Liver (tissue), 9 donors: ENCODE data around the gene ADCY3. TPM values are rescaled to one million over a fixed set of nuclear protein-coding genes. Genes with fewer than 3 reads are reported as not detected.

ENCODE experiments used
- DNase-seq: peaks from one replicate; pipeline ENCODE4 v3.0.0-alpha.2; 2017; ENCODE audit warnings: low spot score
- H3K27ac ChIP-seq, 2 donors: one replicate each; pipeline ENCODE4 v1.7.0; 2013; ENCODE audit warnings: inconsistent platforms in 2 of 2, low read length in 2 of 2, control low read depth in 1 of 2, low read depth in 1 of 2, mild to moderate bottlenecking in 1 of 2
- H3K27me3 ChIP-seq, 4 donors: one replicate each; pipeline versions ENCODE4 v1.6.1 to v1.7.0; 2013; ENCODE audit warnings: low read length in 3 of 4, inconsistent platforms in 1 of 4, mild to moderate bottlenecking in 1 of 4, moderate library complexity in 1 of 4; ENCODE audit not compliant: control insufficient read depth in 4 of 4, insufficient read depth in 4 of 4
- H3K36me3 ChIP-seq, 4 donors: one replicate each; pipeline versions ENCODE4 v1.6.1 to v1.7.0; 2013; ENCODE audit warnings: low read length in 3 of 4, mild to moderate bottlenecking in 3 of 4, low read depth in 1 of 4, moderate library complexity in 1 of 4; ENCODE audit not compliant: control insufficient read depth in 4 of 4, insufficient read depth in 3 of 4
- H3K4me1 ChIP-seq, 4 donors: one replicate each; pipeline versions ENCODE4 v1.6.1 to v1.7.0; 2013; ENCODE audit warnings: low read length in 3 of 4, mild to moderate bottlenecking in 3 of 4, moderate library complexity in 1 of 4; ENCODE audit not compliant: control insufficient read depth in 4 of 4, insufficient read depth in 4 of 4
- H3K4me3 ChIP-seq, 3 donors: one replicate each; pipeline versions ENCODE4 v1.6.1 to v1.7.0; 2013; ENCODE audit warnings: low read length in 3 of 3, control low read depth in 1 of 3, low read depth in 1 of 3, mild to moderate bottlenecking in 1 of 3
- H3K9ac ChIP-seq, 2 donors: one replicate each; pipeline ENCODE4 v1.7.0; 2013; ENCODE audit warnings: low read length in 2 of 2, mild to moderate bottlenecking in 2 of 2, moderate library complexity in 2 of 2, control low read depth in 1 of 2, low read depth in 1 of 2
- H3K9me3 ChIP-seq, 4 donors: one replicate each; pipeline versions ENCODE4 v1.6.1 to v1.7.0; 2013; ENCODE audit warnings: low read length in 3 of 4; ENCODE audit not compliant: control insufficient read depth in 4 of 4
- EGR1 ChIP-seq, 2 donors: IDR thresholded peaks; 2 replicates each; pipeline ENCODE4 v1.6.1; 2016 to 2018; ENCODE audit warnings: antibody characterized with exemption in 2 of 2, low read depth in 2 of 2
- FOXA1 ChIP-seq: IDR thresholded peaks from 2 replicates; pipeline ENCODE4 v1.6.1; 2016; ENCODE audit warnings: antibody characterized with exemption
- FOXA2 ChIP-seq: IDR thresholded peaks from 2 replicates; pipeline ENCODE4 v1.6.1; 2016; ENCODE audit warnings: antibody characterized with exemption
- GABPA ChIP-seq, 2 donors: IDR thresholded peaks in 1 of 2; conservative IDR thresholded peaks in 1 of 2; 2 replicates each; pipeline ENCODE4 v1.6.1; 2016; ENCODE audit warnings: antibody characterized with exemption in 2 of 2, mild to moderate bottlenecking in 1 of 2, moderate library complexity in 1 of 2
- HNF4A ChIP-seq, 2 donors: conservative IDR thresholded peaks; 2 replicates each; pipeline ENCODE4 v1.6.1; 2016; ENCODE audit warnings: antibody characterized with exemption in 2 of 2, mild to moderate bottlenecking in 2 of 2
- HNF4G ChIP-seq: IDR thresholded peaks from 2 replicates; pipeline ENCODE4 v1.6.1; 2016; ENCODE audit warnings: antibody characterized with exemption
- JUND ChIP-seq, 2 donors: IDR thresholded peaks; 2 replicates each; pipeline ENCODE4 v1.6.1; 2016; ENCODE audit warnings: antibody characterized with exemption in 2 of 2
- MAX ChIP-seq: IDR thresholded peaks from 2 replicates; pipeline ENCODE4 v1.6.1; 2016; ENCODE audit warnings: antibody characterized with exemption
- NR2F2 ChIP-seq: IDR thresholded peaks from 2 replicates; pipeline ENCODE4 v1.6.1; 2016; ENCODE audit warnings: antibody characterized with exemption
- RAD21 ChIP-seq, 2 donors: IDR thresholded peaks; 2 replicates each; pipeline ENCODE4 v1.6.1; 2016; ENCODE audit warnings: antibody characterized with exemption in 2 of 2, mild to moderate bottlenecking in 2 of 2
- RXRA ChIP-seq, 2 donors: IDR thresholded peaks; 2 replicates each; pipeline ENCODE4 v1.6.1; 2017 to 2018; ENCODE audit warnings: antibody characterized with exemption in 2 of 2, mild to moderate bottlenecking in 1 of 2
- SP1 ChIP-seq: IDR thresholded peaks from 2 replicates; pipeline ENCODE4 v1.6.1; 2018; ENCODE audit warnings: antibody characterized with exemption, mild to moderate bottlenecking
- TAF1 ChIP-seq: conservative IDR thresholded peaks from 2 replicates; pipeline ENCODE4 v1.6.1; 2016; ENCODE audit warnings: antibody characterized with exemption, mild to moderate bottlenecking
- YY1 ChIP-seq: IDR thresholded peaks from 2 replicates; pipeline ENCODE4 v1.6.1; 2016; ENCODE audit warnings: antibody characterized with exemption, mild to moderate bottlenecking
- ZBTB33 ChIP-seq: IDR thresholded peaks from 2 replicates; pipeline ENCODE4 v1.6.1; 2016; ENCODE audit warnings: antibody characterized with exemption
- WGBS: extraction: QIAGEN DNeasy Blood & Tissue Kit; methylation state at CpG from one replicate; pipeline ENCODE4 v1.1.7; 2013; 5-methylcytosine and 5-hydroxymethylcytosine counted together
- polyA plus RNA-seq, 2 donors: library from polyadenylated mRNA; stranded (reverse) in 1 of 2; unstranded in 1 of 2; fragments of 200-250 nt in 1 of 2; fragments of >200 nt in 1 of 2; fragmentation: Nextera tagmentation in 1 of 2; extraction: Ambion mirVana in 1 of 2; gene quantifications; one replicate each; pipeline versions ENCODE4 v1.2.1 to v1.2.3, GENCODE V29; 2013 to 2015
- total RNA-seq, 2 donors: library from RNA; depleted of rRNA; stranded (reverse); fragments of >200 nt; gene quantifications; one replicate each; pipeline ENCODE4 v1.2.3, GENCODE V29; 2014
- TF ChIP-seq, protein P1 (sequence below): IDR thresholded peaks from 2 replicates; pipeline ENCODE4 v1.6.1; 2016; ENCODE audit warnings: antibody characterized with exemption, mild to moderate bottlenecking
- TF ChIP-seq, protein P2 (sequence below): IDR thresholded peaks from 2 replicates; pipeline ENCODE4 v1.6.1; 2016; ENCODE audit warnings: antibody characterized with exemption
- TF ChIP-seq, protein P3 (sequence below): fragments of 150-350 bp; IDR thresholded peaks from 2 replicates; pipeline ENCODE4 v1.5.1; 2017; ENCODE audit warnings: improper control_type of control experiment, low read depth, low read length; ENCODE audit not compliant: missing input control
- donor health status: healthy.
- donor health status: healthy.
- donor health status: healthy.
- donor health status: healthy.
- donor health status: healthy.

Gene ADCY3
- total and polyA plus RNA-seq, 4 donors = 0.99 to 8.4 (median 6.4) TPM

DNA sequence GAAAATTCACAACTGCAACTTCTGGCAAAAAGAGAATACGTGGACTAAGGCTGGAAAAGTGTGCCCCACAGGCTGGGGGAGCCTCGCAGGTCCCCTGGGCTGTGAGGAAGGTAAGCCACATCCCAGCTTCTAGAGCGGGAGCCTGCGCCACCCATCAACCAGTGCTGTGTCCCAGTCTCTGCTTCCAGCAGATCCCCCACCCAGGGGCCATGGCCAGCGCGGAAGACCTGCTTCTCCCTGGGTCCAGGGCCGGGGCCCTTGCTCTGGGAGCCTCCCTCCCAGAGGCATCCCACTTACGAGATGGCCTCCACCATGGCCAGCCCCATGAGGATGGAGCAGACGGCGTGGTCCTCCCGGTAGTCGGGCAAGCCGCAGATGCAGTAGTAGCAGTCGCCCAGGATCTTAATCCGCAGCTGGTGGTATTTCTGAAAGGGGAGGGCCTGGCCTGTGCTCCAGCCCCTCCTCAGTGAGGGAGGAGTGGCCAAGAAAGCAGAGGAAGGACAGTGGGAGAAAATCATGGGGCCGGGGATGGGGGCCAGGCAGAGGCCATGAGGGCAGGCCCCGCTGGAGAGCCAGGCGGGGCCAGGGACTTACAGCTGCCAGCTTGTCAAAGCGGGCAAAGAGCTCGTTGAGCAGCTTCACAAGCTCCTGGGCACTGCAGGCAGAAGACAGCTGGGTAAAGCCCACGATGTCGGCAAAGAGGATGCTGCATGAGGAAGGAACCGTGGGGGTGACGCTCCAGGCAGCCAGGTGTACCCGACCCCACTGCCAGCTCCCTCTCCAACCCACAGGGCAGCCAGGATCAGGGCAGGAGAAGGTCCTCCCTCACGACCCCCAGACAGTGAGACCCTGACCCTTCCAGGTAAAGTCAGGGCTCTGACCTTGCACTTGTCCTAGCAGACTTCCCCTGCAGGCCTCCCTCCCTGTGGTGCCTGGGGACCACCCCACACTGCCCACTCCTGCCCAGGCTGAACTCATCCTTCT lies 78.8 kb downstream of the ADCY3 start:
- Histone ChIP-seq H3K4me3 (no peak overlapping the region), H3K9me3 (no peaks in the 10 kb centered on the region), H3K4me1 (no peaks in the 10 kb centered on the region), H3K36me3 (peaks cover 0 to 2% (median 0%) of the 10 kb centered on the region in 4 donors), H3K27me3 (no peaks in the 10 kb centered on the region), H3K27ac (no peak overlapping the region), H3K9ac (no peak overlapping the region)
- TF ChIP-seq SP1 = no peak
- TF ChIP-seq YY1 = no peak
- no peak for TF ChIP-seq NR2F2
- TF ChIP-seq ZBTB33 = no peak
- no peak for TF ChIP-seq FOXA1
- TF ChIP-seq, protein P1, sequence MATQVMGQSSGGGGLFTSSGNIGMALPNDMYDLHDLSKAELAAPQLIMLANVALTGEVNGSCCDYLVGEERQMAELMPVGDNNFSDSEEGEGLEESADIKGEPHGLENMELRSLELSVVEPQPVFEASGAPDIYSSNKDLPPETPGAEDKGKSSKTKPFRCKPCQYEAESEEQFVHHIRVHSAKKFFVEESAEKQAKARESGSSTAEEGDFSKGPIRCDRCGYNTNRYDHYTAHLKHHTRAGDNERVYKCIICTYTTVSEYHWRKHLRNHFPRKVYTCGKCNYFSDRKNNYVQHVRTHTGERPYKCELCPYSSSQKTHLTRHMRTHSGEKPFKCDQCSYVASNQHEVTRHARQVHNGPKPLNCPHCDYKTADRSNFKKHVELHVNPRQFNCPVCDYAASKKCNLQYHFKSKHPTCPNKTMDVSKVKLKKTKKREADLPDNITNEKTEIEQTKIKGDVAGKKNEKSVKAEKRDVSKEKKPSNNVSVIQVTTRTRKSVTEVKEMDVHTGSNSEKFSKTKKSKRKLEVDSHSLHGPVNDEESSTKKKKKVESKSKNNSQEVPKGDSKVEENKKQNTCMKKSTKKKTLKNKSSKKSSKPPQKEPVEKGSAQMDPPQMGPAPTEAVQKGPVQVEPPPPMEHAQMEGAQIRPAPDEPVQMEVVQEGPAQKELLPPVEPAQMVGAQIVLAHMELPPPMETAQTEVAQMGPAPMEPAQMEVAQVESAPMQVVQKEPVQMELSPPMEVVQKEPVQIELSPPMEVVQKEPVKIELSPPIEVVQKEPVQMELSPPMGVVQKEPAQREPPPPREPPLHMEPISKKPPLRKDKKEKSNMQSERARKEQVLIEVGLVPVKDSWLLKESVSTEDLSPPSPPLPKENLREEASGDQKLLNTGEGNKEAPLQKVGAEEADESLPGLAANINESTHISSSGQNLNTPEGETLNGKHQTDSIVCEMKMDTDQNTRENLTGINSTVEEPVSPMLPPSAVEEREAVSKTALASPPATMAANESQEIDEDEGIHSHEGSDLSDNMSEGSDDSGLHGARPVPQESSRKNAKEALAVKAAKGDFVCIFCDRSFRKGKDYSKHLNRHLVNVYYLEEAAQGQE = no peak
- TF ChIP-seq MAX = no peak
- no peak for TF ChIP-seq FOXA2
- DNase-seq = no peak
- WGBS = 89% methylated on average over 26 of the region's 26 CpGs

DNA sequence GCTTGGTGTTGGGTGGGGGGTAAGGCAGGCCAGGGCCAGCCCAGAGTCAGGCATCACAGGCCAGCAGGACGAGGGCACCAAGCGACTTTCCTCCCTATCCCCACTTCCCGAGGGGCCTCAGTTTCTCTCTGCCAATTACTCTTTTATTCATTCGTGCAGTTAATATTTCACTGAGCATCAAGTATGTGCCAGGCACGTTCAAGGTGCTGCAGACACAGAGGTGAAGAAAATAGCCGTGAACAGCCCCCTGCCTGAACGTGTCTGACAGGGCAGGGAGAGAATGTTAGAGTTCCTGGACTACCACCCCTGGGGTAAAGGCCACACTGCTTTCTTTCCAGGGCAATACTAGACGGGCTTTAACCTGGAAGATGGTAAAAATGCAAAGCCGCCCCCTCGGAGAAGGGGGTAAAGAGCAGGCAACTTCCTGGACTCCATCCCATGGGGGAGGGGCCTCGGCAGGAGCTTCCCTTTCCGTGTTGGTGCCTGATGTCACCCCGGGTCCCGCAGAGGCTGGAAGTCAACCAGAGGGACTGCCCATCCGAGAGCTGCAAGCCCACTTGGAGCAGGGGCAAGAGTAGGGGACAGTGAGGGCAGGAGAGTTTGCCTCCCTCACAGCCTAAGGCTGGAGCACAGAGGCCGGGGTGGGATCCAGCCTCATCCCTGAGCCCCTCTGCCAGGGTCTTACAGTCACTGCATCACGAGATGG lies 79.7 kb downstream of the ADCY3 start:
- H3K27ac ChIP-seq = no peak overlapping the region
- no peaks in the 10 kb centered on the region for H3K9me3 ChIP-seq
- 64% methylated on average over 17 of the region's 17 CpGs for WGBS
- H3K4me1 ChIP-seq = no peaks in the 10 kb centered on the region
- DNase-seq = no peak
- H3K36me3 ChIP-seq = peaks cover 0 to 2% (median 0%) of the 10 kb centered on the region in 4 donors
- H3K9ac ChIP-seq = no peak overlapping the region
- H3K4me3 ChIP-seq = no peak overlapping the region
- no peaks in the 10 kb centered on the region for H3K27me3 ChIP-seq
- TF ChIP-seq GABPA (IDR thresholded peaks at IDR 0.05 in 1 of 2, conservative IDR thresholded peaks at IDR 0.05 in 1 of 2) = no peak
- TF ChIP-seq, protein P2, sequence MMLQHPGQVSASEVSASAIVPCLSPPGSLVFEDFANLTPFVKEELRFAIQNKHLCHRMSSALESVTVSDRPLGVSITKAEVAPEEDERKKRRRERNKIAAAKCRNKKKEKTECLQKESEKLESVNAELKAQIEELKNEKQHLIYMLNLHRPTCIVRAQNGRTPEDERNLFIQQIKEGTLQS = no peak
- TF ChIP-seq JUND (IDR thresholded peaks at IDR 0.05) = no peak
- no peak for TF ChIP-seq EGR1 (IDR thresholded peaks at IDR 0.05; ENCODE audit: low read depth in 2 of 2)
- TF ChIP-seq HNF4A (conservative IDR thresholded peaks at IDR 0.05) = no peak
- TF ChIP-seq RXRA (IDR thresholded peaks at IDR 0.05) = no peak
- no peak for TF ChIP-seq YY1
- no peak for TF ChIP-seq NR2F2
- no peak for TF ChIP-seq TAF1
- no peak for TF ChIP-seq HNF4G
- TF ChIP-seq FOXA2 = no peak
- TF ChIP-seq MAX = no peak
- TF ChIP-seq, protein P3, sequence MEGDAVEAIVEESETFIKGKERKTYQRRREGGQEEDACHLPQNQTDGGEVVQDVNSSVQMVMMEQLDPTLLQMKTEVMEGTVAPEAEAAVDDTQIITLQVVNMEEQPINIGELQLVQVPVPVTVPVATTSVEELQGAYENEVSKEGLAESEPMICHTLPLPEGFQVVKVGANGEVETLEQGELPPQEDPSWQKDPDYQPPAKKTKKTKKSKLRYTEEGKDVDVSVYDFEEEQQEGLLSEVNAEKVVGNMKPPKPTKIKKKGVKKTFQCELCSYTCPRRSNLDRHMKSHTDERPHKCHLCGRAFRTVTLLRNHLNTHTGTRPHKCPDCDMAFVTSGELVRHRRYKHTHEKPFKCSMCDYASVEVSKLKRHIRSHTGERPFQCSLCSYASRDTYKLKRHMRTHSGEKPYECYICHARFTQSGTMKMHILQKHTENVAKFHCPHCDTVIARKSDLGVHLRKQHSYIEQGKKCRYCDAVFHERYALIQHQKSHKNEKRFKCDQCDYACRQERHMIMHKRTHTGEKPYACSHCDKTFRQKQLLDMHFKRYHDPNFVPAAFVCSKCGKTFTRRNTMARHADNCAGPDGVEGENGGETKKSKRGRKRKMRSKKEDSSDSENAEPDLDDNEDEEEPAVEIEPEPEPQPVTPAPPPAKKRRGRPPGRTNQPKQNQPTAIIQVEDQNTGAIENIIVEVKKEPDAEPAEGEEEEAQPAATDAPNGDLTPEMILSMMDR = no peak
- TF ChIP-seq FOXA1 = no peak
- TF ChIP-seq, protein P1 = no peak
- no peak for TF ChIP-seq RAD21 (IDR thresholded peaks at IDR 0.05)
